Adipocyte (in vitro differentiated cells): ENCODE measurements around the gene TRMT5.
A peak's percentile ranks its signal among the peaks of the same experiment; 100 is the strongest.

Experiments
- DNase-seq: peaks from one replicate; pipeline ENCODE4 v3.0.0-alpha.2; 2015; ENCODE audit warnings: low read depth
- H3K27me3 ChIP-seq: replicated peaks from 2 replicates; pipeline ENCODE4 v1.7.0; 2013; ENCODE audit warnings: mild to moderate bottlenecking, low read length, moderate library complexity; ENCODE audit not compliant: control insufficient read depth, insufficient read depth
- H3K36me3 ChIP-seq: 2 replicates; pipeline ENCODE4 v1.7.0; 2013; ENCODE audit warnings: low read length, mild to moderate bottlenecking, moderate library complexity; ENCODE audit not compliant: control insufficient read depth, insufficient read depth, severe bottlenecking
- H3K4me1 ChIP-seq: 2 replicates; pipeline ENCODE4 v1.7.0; 2013; ENCODE audit warnings: mild to moderate bottlenecking, low read length, moderate library complexity; ENCODE audit not compliant: control insufficient read depth, insufficient read depth
- H3K4me3 ChIP-seq: 2 replicates; pipeline ENCODE4 v1.7.0; 2013; ENCODE audit warnings: mild to moderate bottlenecking, low read length, moderate library complexity
- H3K9ac ChIP-seq: 2 replicates; pipeline ENCODE4 v1.7.0; 2013; ENCODE audit warnings: mild to moderate bottlenecking, low read length, moderate library complexity
- H3K9me3 ChIP-seq: 2 replicates; pipeline ENCODE4 v1.7.0; 2013; ENCODE audit warnings: mild to moderate bottlenecking, low read length, moderate library complexity; ENCODE audit not compliant: control insufficient read depth

The TRMT5 gene

DNA sequence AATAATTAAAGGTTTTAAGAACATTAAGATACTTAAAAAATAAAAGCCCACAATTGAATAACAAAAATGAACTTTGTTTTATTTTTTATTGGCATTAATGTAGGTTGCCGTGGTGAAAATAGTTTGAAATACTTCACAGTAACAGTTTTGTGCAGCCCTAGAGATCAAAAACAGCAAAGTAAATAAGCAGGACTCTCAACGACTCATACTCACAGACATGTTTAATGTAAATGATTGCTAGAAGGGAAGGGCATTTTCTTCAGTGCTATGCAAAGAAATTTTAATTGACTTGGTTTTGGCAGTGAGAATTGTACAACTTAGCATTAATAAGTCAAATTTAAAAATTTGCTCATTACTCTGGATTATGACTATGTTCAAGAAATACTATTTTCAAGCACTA, 16.0 kb downstream of the TRMT5 start:
- Histone ChIP-seq H3K27me3 (no peaks in the 10 kb centered on the region), H3K9ac (no peak overlapping the region), H3K36me3 (no peaks in the 10 kb centered on the region), H3K9me3 (no peaks in the 10 kb centered on the region), H3K4me1 (peaks cover 7% of the 10 kb centered on the region), H3K4me3 (no peak overlapping the region)
- peak; percentile 28 for DNase-seq

DNA sequence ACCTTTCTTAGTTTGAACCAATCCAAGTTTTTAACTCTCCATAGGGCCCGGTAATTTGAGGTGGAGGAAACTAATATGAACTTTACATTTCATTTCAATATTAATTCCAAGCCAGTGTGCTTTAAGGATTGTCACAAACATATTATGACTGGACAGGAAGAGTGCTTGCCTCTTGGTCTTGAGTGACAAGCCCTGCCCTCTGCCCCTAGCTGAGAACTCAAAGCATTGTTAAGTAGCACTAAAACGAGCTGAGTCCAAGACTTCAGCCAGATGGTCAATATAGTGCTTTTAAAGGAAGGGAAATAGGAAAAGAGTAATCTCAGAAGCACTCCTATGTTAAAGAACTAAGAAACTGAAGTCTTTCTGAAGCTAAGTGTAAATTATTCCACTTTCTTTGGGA, 17.1 kb downstream of the TRMT5 start:
- Histone ChIP-seq H3K27me3 (no peaks in the 10 kb centered on the region), H3K9me3 (peaks cover 8% of the 10 kb centered on the region), H3K36me3 (no peaks in the 10 kb centered on the region), H3K9ac (no peak overlapping the region), H3K4me3 (no peak overlapping the region), H3K4me1 (peaks cover 7% of the 10 kb centered on the region)
- no peak for DNase-seq

DNA sequence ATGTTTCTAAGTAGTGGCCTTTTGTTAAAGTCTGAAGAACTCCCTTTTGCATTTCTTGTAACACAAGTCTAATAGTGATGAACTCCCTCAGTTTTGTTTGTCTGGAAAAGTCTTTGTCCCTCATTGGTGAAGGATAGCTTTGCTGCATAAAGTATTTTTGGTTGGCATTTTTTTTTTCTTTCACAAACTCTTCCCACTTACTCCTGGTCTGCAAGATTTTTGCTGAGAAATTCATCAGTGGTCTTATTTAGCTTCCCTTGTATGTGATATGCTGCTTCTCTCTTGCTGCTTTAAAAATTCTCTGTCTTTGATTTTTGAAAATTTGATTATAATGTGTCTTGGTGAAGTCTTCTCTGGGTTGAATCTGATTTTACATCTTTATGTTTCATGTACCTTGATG, 22.7 kb downstream of the TRMT5 start:
- Histone ChIP-seq H3K9ac (no peak overlapping the region), H3K27me3 (no peaks in the 10 kb centered on the region)

DNA sequence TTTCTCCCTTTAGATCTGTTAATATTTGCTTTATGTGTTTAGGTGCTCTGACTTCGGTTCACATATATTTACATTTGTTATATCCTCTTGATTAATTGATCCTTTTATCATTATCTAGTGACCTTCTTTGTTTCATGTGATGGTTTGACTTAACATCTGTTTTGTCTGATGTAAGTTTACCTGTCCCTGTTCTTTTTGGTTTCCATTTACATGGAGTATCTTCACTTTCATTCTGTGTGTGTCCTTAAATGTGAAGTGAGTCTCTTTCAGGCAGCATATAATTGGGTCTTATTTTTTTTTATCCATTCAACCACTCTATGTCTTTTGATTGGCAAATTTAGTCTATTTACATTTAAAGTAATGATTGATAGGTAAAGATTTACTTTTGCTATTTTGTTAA, 24.2 kb downstream of the TRMT5 start:
- Histone ChIP-seq H3K4me1 (no peaks in the 10 kb centered on the region), H3K9me3 (peaks cover 38% of the 10 kb centered on the region), H3K9ac (no peak overlapping the region), H3K27me3 (no peaks in the 10 kb centered on the region), H3K4me3 (no peak overlapping the region), H3K36me3 (peaks cover 4% of the 10 kb centered on the region)
- no peak for DNase-seq

More for the DNA sequence above, 22.7 kb downstream of the TRMT5 start:
- H3K36me3 ChIP-seq = peaks cover 4% of the 10 kb centered on the region
- H3K9me3 ChIP-seq = peaks cover 38% of the 10 kb centered on the region
- no peak for DNase-seq
- H3K4me3 ChIP-seq = no peak overlapping the region
- no peaks in the 10 kb centered on the region for H3K4me1 ChIP-seq

DNA sequence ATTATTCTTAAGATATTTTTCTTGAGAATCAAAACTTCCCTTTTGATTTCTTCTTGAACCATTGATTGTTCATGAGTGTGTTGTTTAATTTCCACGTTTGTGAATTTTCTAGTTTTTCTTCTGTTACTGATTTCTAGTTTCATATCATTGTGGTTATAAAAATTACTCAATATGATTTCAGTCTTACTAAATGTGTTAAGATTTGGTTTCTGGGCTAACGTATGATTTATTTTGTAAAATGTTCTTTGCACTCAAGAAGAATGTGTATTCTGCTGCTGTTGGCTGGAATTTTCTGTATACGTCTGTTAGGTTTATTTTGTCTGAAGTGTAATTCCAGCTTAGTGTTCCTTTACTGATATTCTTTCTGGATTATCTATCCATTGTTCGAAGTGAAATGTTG, 24.7 kb downstream of the TRMT5 start:
- Histone ChIP-seq H3K36me3 (peaks cover 4% of the 10 kb centered on the region), H3K27me3 (no peaks in the 10 kb centered on the region), H3K9ac (no peak overlapping the region), H3K4me1 (peaks cover 3% of the 10 kb centered on the region), H3K4me3 (no peak overlapping the region), H3K9me3 (peaks cover 38% of the 10 kb centered on the region)
- DNase-seq = no peak

DNA sequence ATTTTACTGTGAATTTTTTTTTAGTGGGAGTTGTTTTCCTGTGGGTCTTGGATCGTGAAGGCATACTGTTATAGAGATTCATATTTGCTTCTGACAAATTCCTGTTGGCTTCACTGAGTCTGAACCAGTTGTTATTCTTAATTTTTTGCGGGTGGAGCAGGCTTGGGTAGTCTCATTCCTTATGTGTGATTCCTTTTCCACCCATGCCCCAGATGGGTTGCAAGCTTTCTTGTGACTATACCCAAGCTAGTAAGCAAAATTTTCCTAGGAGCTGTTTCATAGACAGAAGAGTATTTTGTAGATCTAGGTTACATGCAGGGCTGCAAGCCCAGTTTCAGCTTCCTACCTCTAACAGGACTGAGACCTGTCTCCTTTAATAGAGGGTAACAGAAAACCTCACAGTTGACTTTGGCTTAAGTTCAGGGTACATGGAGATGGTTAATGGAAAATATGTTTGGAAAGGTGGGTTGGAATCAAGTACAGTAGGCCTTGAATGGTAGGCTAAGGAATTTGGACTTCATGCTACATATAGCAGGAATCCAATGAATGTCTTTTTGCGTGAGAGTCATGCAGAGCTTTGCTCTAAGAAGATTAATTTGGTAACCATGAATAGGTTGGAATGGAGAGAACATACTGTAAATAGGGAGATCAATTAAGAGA, 29.0 kb downstream of the TRMT5 start:
- peak overlapping the region; percentile 36 for H3K9ac ChIP-seq
- peaks cover 3% of the 10 kb centered on the region for H3K4me1 ChIP-seq
- no peaks in the 10 kb centered on the region for H3K27me3 ChIP-seq
- H3K36me3 ChIP-seq = no peaks in the 10 kb centered on the region
- DNase-seq = peak; percentile 49
- peaks cover 14% of the 10 kb centered on the region for H3K9me3 ChIP-seq
- no peak overlapping the region for H3K4me3 ChIP-seq

DNA sequence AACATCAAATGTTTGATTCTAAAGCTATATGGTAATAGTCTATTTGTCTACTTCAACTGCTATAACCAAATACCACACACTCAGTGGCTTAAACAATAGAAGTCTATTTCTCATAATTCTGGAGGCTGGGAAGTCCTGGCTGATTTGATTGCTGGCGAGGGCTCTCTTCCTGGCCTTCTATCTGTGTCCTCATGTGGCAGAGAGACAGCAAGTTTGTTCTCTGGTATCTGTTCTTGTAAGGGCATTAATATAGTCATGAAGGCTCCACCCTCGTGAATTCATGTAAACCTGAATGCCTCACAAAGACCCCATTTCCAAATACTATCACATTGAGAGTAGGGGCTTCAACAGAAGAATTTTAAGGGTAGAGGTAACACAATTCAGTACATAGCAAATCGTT, 34.1 kb downstream of the TRMT5 start:
- Histone ChIP-seq H3K9ac (no peak overlapping the region), H3K4me1 (peaks cover 11% of the 10 kb centered on the region), H3K4me3 (no peak overlapping the region)

DNA sequence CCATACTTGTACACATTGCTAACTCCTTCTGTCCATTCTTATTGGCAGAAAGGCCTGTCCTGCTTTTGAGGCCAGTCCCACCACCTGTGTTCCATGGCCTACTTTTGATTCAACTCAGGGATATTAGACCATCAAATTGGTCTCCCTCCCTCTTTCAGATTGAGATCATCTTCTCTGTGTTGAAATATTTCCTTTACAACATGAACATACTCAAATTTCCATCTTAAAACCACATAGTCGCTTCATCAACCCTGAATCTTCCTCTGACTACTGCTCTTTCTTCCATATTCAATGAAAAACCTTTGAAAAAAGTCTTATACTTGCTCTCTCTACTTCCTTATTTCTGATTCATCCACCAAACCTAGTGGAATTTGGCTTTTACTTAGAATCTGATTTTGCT, 34.9 kb downstream of the TRMT5 start:
- Histone ChIP-seq H3K4me1 (peaks cover 8% of the 10 kb centered on the region), H3K9me3 (no peaks in the 10 kb centered on the region), H3K9ac (no peak overlapping the region), H3K36me3 (peaks cover 3% of the 10 kb centered on the region), H3K27me3 (no peaks in the 10 kb centered on the region), H3K4me3 (no peak overlapping the region)
- DNase-seq = no peak

More for the DNA sequence above, 34.1 kb downstream of the TRMT5 start:
- H3K27me3 ChIP-seq = no peaks in the 10 kb centered on the region
- H3K9me3 ChIP-seq = no peaks in the 10 kb centered on the region
- no peak for DNase-seq
- H3K36me3 ChIP-seq = peaks cover 3% of the 10 kb centered on the region

- no peak for DNase-seq
- Histone ChIP-seq H3K36me3 (peaks cover 3% of the 10 kb centered on the region), H3K4me1 (peaks cover 8% of the 10 kb centered on the region), H3K9ac (no peak overlapping the region), H3K27me3 (no peaks in the 10 kb centered on the region), H3K4me3 (no peak overlapping the region), H3K9me3 (no peaks in the 10 kb centered on the region)
Measured at GRCh38 chr14:60944204-60944603, 36.7 kb downstream of the TRMT5 start.

- Histone ChIP-seq H3K4me3 (no peak overlapping the region), H3K9me3 (no peaks in the 10 kb centered on the region), H3K9ac (no peak overlapping the region), H3K36me3 (peaks cover 3% of the 10 kb centered on the region), H3K27me3 (no peaks in the 10 kb centered on the region), H3K4me1 (peaks cover 8% of the 10 kb centered on the region)
- DNase-seq = no peak
Measured at GRCh38 chr14:60943637-60944032, 37.2 kb downstream of the TRMT5 start.

- peak; percentile 64 for DNase-seq
- no peaks in the 10 kb centered on the region for H3K36me3 ChIP-seq
- H3K27me3 ChIP-seq = no peaks in the 10 kb centered on the region
- H3K4me3 ChIP-seq = no peak overlapping the region
- no peak overlapping the region for H3K9ac ChIP-seq
- H3K9me3 ChIP-seq = no peaks in the 10 kb centered on the region
- H3K4me1 ChIP-seq = no peaks in the 10 kb centered on the region
Measured at GRCh38 chr14:60935319-60935718, 45.6 kb downstream of the TRMT5 start.
